CD4-positive, alpha-beta T cell (primary cell): Measurements from ENCODE around the gene SPATA13. TPM values are rescaled to one million over a fixed set of nuclear protein-coding genes. Genes with fewer than 3 reads are reported as not detected.

Source experiments
- ATAC-seq: fragments of 200-7000 bp; cut with Tn5 transposase; one replicate; pipeline ENCODE4 v1.10.0; 2022; ENCODE audit warnings: mild to moderate bottlenecking; ENCODE audit not compliant: poor library complexity
- CTCF ChIA-PET: fragments of 350-600 bp; sonication (Branson Sonifier 250); formaldehyde crosslinking; loops from one replicate; lab custom pipeline; 2021; ENCODE audit warnings: antibody characterized with exemption, inconsistent platforms; lab: Charles Lee
- POLR2A ChIA-PET: fragments of 350-600 bp; sonication (Branson Sonifier 250); formaldehyde crosslinking; loops from one replicate; lab custom pipeline; 2021; ENCODE audit warnings: antibody characterized with exemption, inconsistent platforms; lab: Charles Lee
- DNase-seq, 14 experiments: peaks; one replicate each; pipeline ENCODE4 v3.0.0-alpha.2; 2013 to 2020; ENCODE audit warnings: mixed read lengths in 2 of 14
- H3K27ac ChIP-seq, 2 donors: one replicate each; pipeline versions ENCODE4 v1.5.1 to v1.7.0; 2013; ENCODE audit warnings: low read length in 2 of 2, low read depth in 1 of 2, mild to moderate bottlenecking in 1 of 2
- H3K27me3 ChIP-seq, 2 experiments: 1 replicate in 1 of 2; 2 replicates in 1 of 2; pipeline versions ENCODE4 v1.6.1 to v1.7.0; 2013; ENCODE audit warnings: low read length in 2 of 2, control low read depth in 1 of 2, mild to moderate bottlenecking in 1 of 2, moderate library complexity in 1 of 2; ENCODE audit not compliant: insufficient read depth in 2 of 2, control insufficient read depth in 1 of 2
- H3K36me3 ChIP-seq: one replicate; pipeline ENCODE4 v1.6.1; 2013; ENCODE audit warnings: low read length, control low read depth; ENCODE audit not compliant: insufficient read depth
- H3K4me1 ChIP-seq: one replicate; pipeline ENCODE4 v1.6.1; 2013; ENCODE audit warnings: low read length, control low read depth; ENCODE audit not compliant: insufficient read depth
- H3K4me3 ChIP-seq: one replicate; pipeline ENCODE4 v1.5.1; 2013; ENCODE audit warnings: mild to moderate bottlenecking, low read length, moderate library complexity
- H3K9me3 ChIP-seq, 2 experiments: 1 replicate in 1 of 2; 2 replicates in 1 of 2; pipeline versions ENCODE4 v1.6.1 to v1.7.0; 2013; ENCODE audit warnings: low read length in 2 of 2, mild to moderate bottlenecking in 2 of 2, control low read depth in 1 of 2, moderate library complexity in 1 of 2; ENCODE audit not compliant: control insufficient read depth in 1 of 2, insufficient read depth in 1 of 2
- H3K27ac Mint-ChIP-seq: one replicate; pipeline ENCODE4 v1.8.0; 2020; ENCODE audit warnings: mixed read lengths
- H3K27me3 Mint-ChIP-seq: one replicate; pipeline ENCODE4 v1.8.0; 2021; ENCODE audit warnings: mixed read lengths
- H3K36me3 Mint-ChIP-seq: one replicate; pipeline ENCODE4 v1.8.0; 2021; ENCODE audit warnings: low read depth, mixed read lengths
- H3K4me1 Mint-ChIP-seq: one replicate; pipeline ENCODE4 v1.8.0; 2021; ENCODE audit warnings: low read depth, mixed read lengths
- H3K4me3 Mint-ChIP-seq: one replicate; pipeline ENCODE4 v1.8.0; 2020; ENCODE audit warnings: mild to moderate bottlenecking, mixed read lengths
- H3K9me3 Mint-ChIP-seq: one replicate; pipeline ENCODE4 v1.8.0; 2020; ENCODE audit warnings: mixed read lengths
- intact Hi-C, 2 experiments: fragments of 100-400 bp; cut with DNase I in 1 of 2; cut with micrococcal nuclease in 1 of 2; formaldehyde crosslinking; loops; one replicate each; pipeline versions ENCODE4 v1.15.1 to v1.9.0; 2023 to 2025; cut with DNase I, micrococcal nuclease
- total RNA-seq, 174 experiments: library from RNA in 2 of 174; stranded (reverse) in 2 of 174; gene quantifications; one replicate each; pipeline ENCODE4 v1.2.3 and lab custom pipeline; 2021 to 2026
- TF ChIP-seq, protein P1 (sequence below): fragments of 200-600 bp; IDR thresholded peaks from one replicate; pipeline ENCODE4 v1.8.0; 2022; ENCODE audit warnings: antibody characterized with exemption, mild to moderate bottlenecking

The SPATA13 gene
- total RNA-seq, 2 experiments from 2014 or later = 87.7 to 94.6 TPM

DNA sequence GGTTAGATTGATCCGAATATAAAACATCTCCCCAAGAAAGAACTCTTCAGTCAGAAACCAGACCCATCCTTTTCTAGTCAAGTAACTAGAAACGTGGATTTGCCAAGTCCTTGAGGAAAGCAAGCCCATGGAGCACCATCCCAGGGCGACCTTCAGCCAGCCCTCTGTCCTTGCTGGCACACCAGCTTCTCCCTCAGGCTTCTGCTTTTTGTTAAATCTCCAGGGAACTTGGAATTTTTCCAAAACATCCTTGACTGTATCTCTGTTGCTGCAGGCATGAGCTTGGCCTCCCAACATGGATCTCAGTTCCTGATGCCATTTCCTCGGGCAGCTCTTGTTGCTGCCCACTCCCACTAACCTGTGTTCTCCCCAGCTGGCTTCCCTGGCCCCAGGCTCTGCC is 121.7 kb downstream of the SPATA13 start:
- Mint-ChIP-seq H3K27ac (peak overlapping the region; percentile 97), H3K4me1 (peaks cover 66% of the 10 kb centered on the region), H3K36me3 (peaks cover 87% of the 10 kb centered on the region), H3K27me3 (no peaks in the 10 kb centered on the region), H3K4me3 (no peak overlapping the region), H3K9me3 (no peaks in the 10 kb centered on the region)
- ATAC-seq (no peak), DNase-seq (no peak)
- TF ChIP-seq, protein P1, sequence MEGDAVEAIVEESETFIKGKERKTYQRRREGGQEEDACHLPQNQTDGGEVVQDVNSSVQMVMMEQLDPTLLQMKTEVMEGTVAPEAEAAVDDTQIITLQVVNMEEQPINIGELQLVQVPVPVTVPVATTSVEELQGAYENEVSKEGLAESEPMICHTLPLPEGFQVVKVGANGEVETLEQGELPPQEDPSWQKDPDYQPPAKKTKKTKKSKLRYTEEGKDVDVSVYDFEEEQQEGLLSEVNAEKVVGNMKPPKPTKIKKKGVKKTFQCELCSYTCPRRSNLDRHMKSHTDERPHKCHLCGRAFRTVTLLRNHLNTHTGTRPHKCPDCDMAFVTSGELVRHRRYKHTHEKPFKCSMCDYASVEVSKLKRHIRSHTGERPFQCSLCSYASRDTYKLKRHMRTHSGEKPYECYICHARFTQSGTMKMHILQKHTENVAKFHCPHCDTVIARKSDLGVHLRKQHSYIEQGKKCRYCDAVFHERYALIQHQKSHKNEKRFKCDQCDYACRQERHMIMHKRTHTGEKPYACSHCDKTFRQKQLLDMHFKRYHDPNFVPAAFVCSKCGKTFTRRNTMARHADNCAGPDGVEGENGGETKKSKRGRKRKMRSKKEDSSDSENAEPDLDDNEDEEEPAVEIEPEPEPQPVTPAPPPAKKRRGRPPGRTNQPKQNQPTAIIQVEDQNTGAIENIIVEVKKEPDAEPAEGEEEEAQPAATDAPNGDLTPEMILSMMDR = no peak
- Histone ChIP-seq H3K4me3 (no peak overlapping the region), H3K27ac (no peak overlapping the region), H3K4me1 (peaks cover 56% of the 10 kb centered on the region), H3K36me3 (peaks cover 86% of the 10 kb centered on the region), H3K9me3 (no peaks in the 10 kb centered on the region), H3K27me3 (no peaks in the 10 kb centered on the region)
- POLR2A ChIA-PET = interaction anchor here (1.3 to 3.1 kb wide), 2 partner anchors 12 to 20 kb away, joined by 4 to 13 read pairs; no protein-coding TSS in a partner anchor
- CTCF ChIA-PET = interaction anchor here (1.1 kb wide), 1 partner anchor 25 kb away, joined by 4 read pairs; no protein-coding TSS in a partner anchor
- intact Hi-C loops = loop anchor here in 1 of 2 experiments (10.0 kb wide), 1 partner anchor 47 kb away; no protein-coding TSS in a partner anchor

DNA sequence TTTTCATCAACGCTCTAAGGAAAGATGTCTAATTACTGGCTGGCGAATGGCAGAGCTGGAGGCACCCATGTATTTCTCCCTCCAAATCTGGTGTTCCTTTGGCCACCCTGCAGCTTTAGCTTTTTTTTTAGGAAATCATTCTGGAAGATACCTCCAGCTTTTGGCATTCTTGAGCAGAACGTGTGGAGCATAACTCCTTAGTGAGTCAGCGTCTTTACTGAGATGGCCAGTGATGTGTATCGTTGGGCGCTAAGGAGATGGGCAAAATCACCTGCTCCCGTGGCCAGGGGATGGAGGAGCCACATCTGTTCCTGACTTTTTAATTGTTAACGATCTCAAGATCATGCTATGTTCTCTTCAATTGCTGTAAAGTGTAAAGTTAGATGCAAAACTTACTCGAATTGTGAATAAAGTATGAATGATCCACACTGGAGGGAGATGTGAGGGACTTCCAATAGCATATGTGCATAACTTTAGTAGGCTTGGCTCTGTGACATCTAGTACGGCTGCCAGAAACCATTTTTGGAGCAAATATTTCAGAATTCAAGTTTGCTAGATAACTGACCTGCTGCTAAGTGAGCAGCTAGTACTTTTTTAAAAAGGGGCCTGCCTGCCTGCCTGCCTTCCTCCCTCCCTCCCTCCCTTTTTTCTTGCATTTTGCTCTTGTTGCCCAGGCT is 124.5 kb downstream of the SPATA13 start:
- H3K9me3 Mint-ChIP-seq = no peaks in the 10 kb centered on the region
- no peak overlapping the region for H3K4me3 Mint-ChIP-seq
- H3K4me1 Mint-ChIP-seq = peaks cover 39% of the 10 kb centered on the region
- CTCF ChIA-PET = no interaction called here
- Histone ChIP-seq H3K4me1 (peaks cover 29% of the 10 kb centered on the region), H3K27me3 (no peaks in the 10 kb centered on the region), H3K4me3 (no peak overlapping the region), H3K27ac (no peak overlapping the region), H3K36me3 (peaks cover 98% of the 10 kb centered on the region), H3K9me3 (no peaks in the 10 kb centered on the region)
- TF ChIP-seq, protein P1 = no peak
- POLR2A ChIA-PET = interaction anchor here (1.4 kb wide), 1 partner anchor 31 kb away, joined by 4 read pairs; no protein-coding TSS in a partner anchor
- ATAC-seq (no peak), DNase-seq (no peak)
- intact Hi-C loops = loop anchor here in 1 of 2 experiments (5.0 to 10.0 kb wide), 2 partner anchors 50 to 152 kb away; no protein-coding TSS in a partner anchor
- peak overlapping the region; percentile 30 for H3K27ac Mint-ChIP-seq
- H3K27me3 Mint-ChIP-seq = no peaks in the 10 kb centered on the region
- H3K36me3 Mint-ChIP-seq = peaks cover 97% of the 10 kb centered on the region

DNA sequence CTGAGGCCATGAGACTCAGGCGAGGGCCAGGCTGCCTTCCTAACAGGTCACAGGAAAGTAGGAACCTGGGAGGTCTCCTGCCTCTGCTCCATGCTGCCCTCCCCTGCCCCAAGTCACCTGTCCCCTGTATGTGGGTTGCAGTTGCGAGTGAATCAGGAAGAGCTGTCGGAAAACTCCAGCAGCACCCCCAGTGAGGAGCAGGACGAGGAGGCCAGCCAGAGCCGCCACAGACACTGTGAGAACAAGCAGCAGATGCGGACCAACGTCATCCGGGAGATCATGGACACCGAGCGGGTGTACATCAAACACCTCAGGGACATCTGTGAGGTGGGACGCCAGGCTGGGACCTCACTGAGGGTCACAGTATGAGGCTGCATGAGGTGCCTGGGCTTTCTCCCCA is 126.1 kb downstream of the SPATA13 start:
- intact Hi-C loops = loop anchor here in 1 of 2 experiments (5.0 to 10.0 kb wide), 2 partner anchors 52 to 151 kb away; no protein-coding TSS in a partner anchor
- H3K4me1 ChIP-seq = peaks cover 14% of the 10 kb centered on the region
- H3K36me3 Mint-ChIP-seq = peaks cover 96% of the 10 kb centered on the region
- POLR2A ChIA-PET = interaction anchor here (0.9 to 2.3 kb wide), 2 partner anchors 15 to 54 kb away, joined by 3 to 8 read pairs; no protein-coding TSS in a partner anchor
- no peaks in the 10 kb centered on the region for H3K9me3 Mint-ChIP-seq
- no peaks in the 10 kb centered on the region for H3K27me3 Mint-ChIP-seq
- no peaks in the 10 kb centered on the region for H3K27me3 ChIP-seq
- H3K4me1 Mint-ChIP-seq = peaks cover 23% of the 10 kb centered on the region
- no peak overlapping the region for H3K27ac ChIP-seq
- CTCF ChIA-PET = no interaction called here
- H3K9me3 ChIP-seq = no peaks in the 10 kb centered on the region
- TF ChIP-seq, protein P1 = no peak
- no peak for DNase-seq
- H3K27ac Mint-ChIP-seq = no peak overlapping the region
- no peak overlapping the region for H3K4me3 Mint-ChIP-seq
- H3K4me3 ChIP-seq = no peak overlapping the region
- ATAC-seq = no peak
- H3K36me3 ChIP-seq = peaks cover 98% of the 10 kb centered on the region
